ENCODE data around the gene UCP3.

The UCP3 gene

GRCh38 chr11:74043450-74043849 is 34.6 kb upstream of the UCP3 start:
- H3K4me3 ChIP-seq (ENCODE audit: control insufficient read depth, low read depth, low read length) = no peak overlapping the region
- no peak for DNase-seq (ENCODE audit: low read depth)
- TF ChIP-seq CTCF (conservative IDR thresholded peaks at IDR 0.05; ENCODE audit: control insufficient read depth, insufficient read depth, low read depth, low read length) = no peak

- peak; percentile 68 for DNase-seq (ENCODE audit: low read depth)
- TF ChIP-seq CTCF (conservative IDR thresholded peaks at IDR 0.05; ENCODE audit: control insufficient read depth, insufficient read depth, low read depth, low read length) = no peak
- no peak overlapping the region for H3K4me3 ChIP-seq (ENCODE audit: control insufficient read depth, low read depth, low read length)
Observed at GRCh38 chr11:74037309-74037708, 28.4 kb upstream of the UCP3 start.

GRCh38 chr11:74035264-74035663 is 26.4 kb upstream of the UCP3 start:
- no peak for DNase-seq (ENCODE audit: low read depth)
- no peak for TF ChIP-seq CTCF (conservative IDR thresholded peaks at IDR 0.05; ENCODE audit: control insufficient read depth, insufficient read depth, low read depth, low read length)
- no peak overlapping the region for H3K4me3 ChIP-seq (ENCODE audit: control insufficient read depth, low read depth, low read length)

- DNase-seq (ENCODE audit: low read depth) = no peak
- no peak for TF ChIP-seq CTCF (conservative IDR thresholded peaks at IDR 0.05; ENCODE audit: control insufficient read depth, insufficient read depth, low read depth, low read length)
- H3K4me3 ChIP-seq (ENCODE audit: control insufficient read depth, low read depth, low read length) = no peak overlapping the region
Observed at GRCh38 chr11:74033046-74033445, 24.2 kb upstream of the UCP3 start.

- DNase-seq (ENCODE audit: low read depth) = peak; percentile 23
- H3K4me3 ChIP-seq (ENCODE audit: control insufficient read depth, low read depth, low read length) = no peak overlapping the region
- no peak for TF ChIP-seq CTCF (conservative IDR thresholded peaks at IDR 0.05; ENCODE audit: control insufficient read depth, insufficient read depth, low read depth, low read length)
Observed at GRCh38 chr11:74030723-74031676, 22.1 kb upstream of the UCP3 start.

- TF ChIP-seq CTCF (conservative IDR thresholded peaks at IDR 0.05; ENCODE audit: control insufficient read depth, insufficient read depth, low read depth, low read length) = no peak
- peak; percentile 83 for DNase-seq (ENCODE audit: low read depth)
- no peak overlapping the region for H3K4me3 ChIP-seq (ENCODE audit: control insufficient read depth, low read depth, low read length)
Observed at GRCh38 chr11:74025467-74026166, 16.7 kb upstream of the UCP3 start.
